IMR-90 (cell line): ENCODE measurements around the gene MPPED2. TPM values are rescaled to one million over a fixed set of nuclear protein-coding genes. Genes with fewer than 3 reads are reported as not detected.

ENCODE experiments used
- ATAC-seq: fragments of 200-7000 bp; cut with Tn5 transposase; 2 replicates; pipeline ENCODE4 v1.9.1; 2020; ENCODE audit warnings: low read depth, mild to moderate bottlenecking, moderate library complexity
- BruUV-seq: library from RNA; stranded (reverse); fragments of 400-500 nt; replicated peaks from 2 replicates; lab custom pipeline; 2021; lab: Mats Ljungman, UMichigan
- CTCF ChIA-PET: fragments of 300-600 bp; formaldehyde crosslinking; extraction: SDS; loops from one replicate; lab custom pipeline; 2021; ENCODE audit warnings: antibody characterized with exemption; lab: Yijun Ruan, JAX
- POLR2A ChIA-PET: fragments of 300-600 bp; sonication (Branson Sonifier 250); formaldehyde crosslinking; loops from one replicate; lab custom pipeline; 2022; ENCODE audit warnings: antibody characterized with exemption; ENCODE audit not compliant: unreplicated experiment; lab: Charles Lee
- DNase-seq: peaks from one replicate; pipeline ENCODE4 v3.0.0; 2013
- H2AFZ ChIP-seq: replicated peaks from 2 replicates; pipeline ENCODE3; 2013; ENCODE audit warnings: low read length, mild to moderate bottlenecking; ENCODE audit not compliant: poor library complexity
- H2AK5ac ChIP-seq: 2 replicates; pipeline ENCODE4 v1.6.1; 2013; ENCODE audit warnings: low read depth, low read length, inconsistent platforms
- H2AK9ac ChIP-seq: replicated peaks from 2 replicates; pipeline ENCODE3; 2013; ENCODE audit warnings: mild to moderate bottlenecking, low read depth, low read length, moderate library complexity; ENCODE audit not compliant: poor library complexity
- H2BK120ac ChIP-seq: 2 replicates; pipeline ENCODE4 v1.6.1; 2013; ENCODE audit warnings: low read depth, low read length, inconsistent platforms
- H2BK15ac ChIP-seq: 3 replicates; pipeline ENCODE4 v1.6.1; 2013; ENCODE audit warnings: low read depth, low read length, inconsistent platforms
- H2BK20ac ChIP-seq: 2 replicates; pipeline ENCODE4 v1.6.1; 2013; ENCODE audit warnings: low read depth, mild to moderate bottlenecking, inconsistent platforms, low read length, moderate library complexity
- H2BK5ac ChIP-seq: 2 replicates; pipeline ENCODE4 v1.6.1; 2013; ENCODE audit warnings: mild to moderate bottlenecking, low read depth, low read length, inconsistent platforms; ENCODE audit not compliant: poor library complexity, severe bottlenecking
- H3K14ac ChIP-seq: replicated peaks from 2 replicates; pipeline ENCODE4 v1.6.1; 2013; ENCODE audit warnings: low read depth, low read length, inconsistent platforms
- H3K18ac ChIP-seq: 2 replicates; pipeline ENCODE4 v1.6.1; 2013; ENCODE audit warnings: low read depth, low read length, control low read depth
- H3K23ac ChIP-seq: 2 replicates; pipeline ENCODE4 v1.6.1; 2013; ENCODE audit warnings: low read depth, low read length, inconsistent platforms
- H3K27ac ChIP-seq: 2 replicates; pipeline ENCODE4 v1.5.1; 2013; ENCODE audit warnings: mild to moderate bottlenecking, control low read depth, low read length; ENCODE audit not compliant: insufficient read depth
- H3K27me3 ChIP-seq: 2 replicates; pipeline ENCODE4 v1.6.1; 2013; ENCODE audit warnings: low read length; ENCODE audit not compliant: control insufficient read depth, insufficient read depth
- H3K36me3 ChIP-seq: 2 replicates; pipeline ENCODE4 v1.6.1; 2013; ENCODE audit warnings: low read length, mixed read lengths; ENCODE audit not compliant: control insufficient read depth, insufficient read depth
- H3K4ac ChIP-seq: 2 replicates; pipeline ENCODE4 v1.6.1; 2013; ENCODE audit warnings: low read depth, low read length, inconsistent platforms
- H3K4me1 ChIP-seq: 2 replicates; pipeline ENCODE4 v1.6.1; 2013; ENCODE audit warnings: low read length, mixed read lengths; ENCODE audit not compliant: control insufficient read depth, insufficient read depth
- H3K4me2 ChIP-seq: 2 replicates; pipeline ENCODE4 v1.6.1; 2013; ENCODE audit warnings: low read depth, mild to moderate bottlenecking, control low read depth, low read length, moderate library complexity
- H3K4me3 ChIP-seq: 2 replicates; pipeline ENCODE4 v1.5.1; 2013; ENCODE audit warnings: low read depth, mild to moderate bottlenecking, control low read depth, low read length, moderate library complexity; ENCODE audit not compliant: insufficient read depth
- H3K56ac ChIP-seq: 2 replicates; pipeline ENCODE4 v1.6.1; 2013; ENCODE audit warnings: low read length, inconsistent platforms; ENCODE audit not compliant: insufficient read depth; ENCODE audit errors: extremely low read depth
- H3K79me1 ChIP-seq, 2 experiments: 2 replicates each; pipeline ENCODE4 v1.6.1; 2013; ENCODE audit warnings: low read length in 2 of 2, inconsistent platforms in 1 of 2, low read depth in 1 of 2
- H3K9ac ChIP-seq: 2 replicates; pipeline ENCODE4 v1.6.1; 2013; ENCODE audit warnings: low read depth, low read length, control low read depth
- H3K9me1 ChIP-seq: 2 replicates; pipeline ENCODE4 v1.6.1; 2013; ENCODE audit warnings: low read length, inconsistent platforms; ENCODE audit not compliant: insufficient read depth
- H3K9me3 ChIP-seq: 2 replicates; pipeline ENCODE4 v1.6.1; 2013; ENCODE audit warnings: low read length; ENCODE audit not compliant: control insufficient read depth, insufficient read depth
- H4K20me1 ChIP-seq: 2 replicates; pipeline ENCODE4 v1.6.1; 2013; ENCODE audit warnings: low read length, inconsistent platforms; ENCODE audit not compliant: insufficient read depth
- H4K5ac ChIP-seq: 2 replicates; pipeline ENCODE4 v1.6.1; 2013; ENCODE audit warnings: mild to moderate bottlenecking, low read depth, low read length, control low read depth
- H4K8ac ChIP-seq, 2 experiments: 2 replicates each; pipeline ENCODE4 v1.6.1; 2013; ENCODE audit warnings: low read depth in 2 of 2, low read length in 2 of 2, control low read depth in 1 of 2, inconsistent platforms in 1 of 2
- H4K91ac ChIP-seq: 2 replicates; pipeline ENCODE4 v1.6.1; 2013; ENCODE audit warnings: low read depth, low read length, inconsistent platforms; ENCODE audit not compliant: insufficient read depth
- CTCF ChIP-seq: conservative IDR thresholded peaks from 2 replicates; pipeline ENCODE4 v1.5.1; 2012; ENCODE audit warnings: mild to moderate bottlenecking, low read depth, low read length, improper control_type of control experiment
- RCOR1 ChIP-seq: IDR thresholded peaks from 2 replicates; pipeline ENCODE4 v1.6.1; 2012; ENCODE audit warnings: mild to moderate bottlenecking, low read length, improper control_type of control experiment; ENCODE audit not compliant: insufficient replicate concordance
- WGBS, 2 experiments: methylation state at CpG; one replicate each; pipeline versions ENCODE4 v1.1.5 to v1.1.7; 2013; ENCODE audit warnings: missing lambda C conversion rate in 2 of 2; ENCODE audit not compliant: insufficient read length in 1 of 2; ENCODE audit errors: extremely low coverage in 2 of 2; 5-methylcytosine and 5-hydroxymethylcytosine counted together
- dilution Hi-C: fragments of 300-500 bp; cut with HindIII; formaldehyde crosslinking; loops from one replicate; pipeline ENCODE4 v1.14.3; 2018; ENCODE audit warnings: low sequenced_read_pairs; ENCODE audit not compliant: unreplicated experiment
- in situ Hi-C: fragments of 300-500 bp; cut with MboI; formaldehyde crosslinking; loops from 3 replicates; pipeline ENCODE4 v1.14.3; 2019; ENCODE audit warnings: low sequenced_read_pairs, inconsistent platforms, mixed read lengths
- intact Hi-C: fragments of 100-400 bp; cut with micrococcal nuclease; formaldehyde crosslinking; loops from 2 replicates; pipeline ENCODE4 v1.10.0; 2022
- polyA plus RNA-seq, 3 experiments: library from polyadenylated mRNA; depleted of rRNA; stranded (reverse); fragments of >200 nt; gene quantifications; 2 replicates each; pipeline ENCODE4 v1.2.3, GENCODE V29; 2012; ENCODE audit warnings: low replicate concordance in 1 of 3
- total RNA-seq: library from RNA; depleted of rRNA; stranded (reverse); fragments of >200 nt; gene quantifications from 2 replicates; pipeline ENCODE4 v1.2.3, GENCODE V29; 2012

MPPED2 gene
- total and polyA plus RNA-seq, 2 of the 4 experiments (the other 2 are of a cell fraction) = 0.10 TPM; not detected in 1

GRCh38 chr11:30499940-30500339 is 86.2 kb downstream of the MPPED2 start:
- no peak overlapping the region for H3K4ac ChIP-seq
- POLR2A ChIA-PET = no interaction called here
- no peak overlapping the region for H3K18ac ChIP-seq
- no peak overlapping the region for H4K5ac ChIP-seq
- H3K4me3 ChIP-seq = no peak overlapping the region
- no peak for TF ChIP-seq RCOR1
- TF ChIP-seq CTCF = no peak
- H2BK5ac ChIP-seq = no peak overlapping the region
- no peak overlapping the region for H2BK15ac ChIP-seq
- H3K9ac ChIP-seq = no peak overlapping the region
- H3K4me1 ChIP-seq = no peaks in the 10 kb centered on the region
- no peak overlapping the region for H2BK20ac ChIP-seq
- no TSS peak for BruUV-seq
- in situ Hi-C loops = no loop called here
- no peaks in the 10 kb centered on the region for H3K79me1 ChIP-seq
- intact Hi-C loops = no loop called here
- no peak overlapping the region for H4K8ac ChIP-seq
- H2AK9ac ChIP-seq = no peak overlapping the region
- H3K14ac ChIP-seq = no peak overlapping the region
- H3K36me3 ChIP-seq = no peaks in the 10 kb centered on the region
- H3K27me3 ChIP-seq = no peaks in the 10 kb centered on the region
- H4K20me1 ChIP-seq = no peaks in the 10 kb centered on the region
- H3K9me1 ChIP-seq = no peaks in the 10 kb centered on the region
- dilution Hi-C loops = no loop called here
- no peak overlapping the region for H3K23ac ChIP-seq
- no peak for DNase-seq
- no peak overlapping the region for H2AK5ac ChIP-seq
- ATAC-seq = no peak
- H3K27ac ChIP-seq = no peak overlapping the region
- H2AFZ ChIP-seq = no peak overlapping the region
- H3K56ac ChIP-seq = no peak overlapping the region
- CTCF ChIA-PET = no interaction called here
- WGBS, 2 experiments = no CpG with 5 or more reads among the region's 1 CpG
- no peak overlapping the region for H2BK120ac ChIP-seq
- H3K4me2 ChIP-seq = no peak overlapping the region
- no peak overlapping the region for H4K91ac ChIP-seq
- H3K9me3 ChIP-seq = no peaks in the 10 kb centered on the region
